Measurements from ENCODE around the gene KIF6. TPM values are rescaled to one million over a fixed set of nuclear protein-coding genes. Genes with fewer than 3 reads are reported as not detected.

KIF6 gene
- total RNA-seq, 4 donors from 2014 or later = not detected

DNA sequence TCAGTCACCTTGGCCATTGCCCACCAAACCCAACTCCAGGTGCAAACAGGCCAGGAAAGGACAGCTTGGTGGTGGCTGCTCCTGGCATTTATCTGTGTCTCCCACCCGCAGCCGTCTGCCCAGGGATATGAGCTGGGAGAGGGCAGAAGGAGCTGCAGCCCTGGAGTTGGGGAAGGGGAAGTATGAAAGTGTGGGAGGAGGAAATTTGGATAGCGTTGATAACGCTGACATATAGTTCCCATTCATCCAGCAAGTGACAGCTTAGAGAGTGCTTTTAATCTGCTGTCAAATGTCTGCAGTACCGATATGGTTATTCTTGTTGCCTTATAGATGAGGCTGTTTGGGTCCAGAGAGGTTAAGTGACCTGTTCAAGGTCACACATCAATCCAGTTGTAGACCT lies 403.4 kb downstream of the KIF6 start:
- DNase-seq (no peak), ATAC-seq (no peak)
- intact Hi-C loops (cut with DNase I; ENCODE audit: low total_unique reads) (no loop called here), in situ Hi-C loops (cut with MboI; ENCODE audit: low sequenced_read_pairs in 4 of 4) (loop anchor here in 2 of 4 donors (25.0 kb wide), 2 partner anchors 334 to 459 kb away; no protein-coding TSS in a partner anchor)
- no peak overlapping the region for H3K4me3 ChIP-seq
- TF ChIP-seq, protein P1, sequence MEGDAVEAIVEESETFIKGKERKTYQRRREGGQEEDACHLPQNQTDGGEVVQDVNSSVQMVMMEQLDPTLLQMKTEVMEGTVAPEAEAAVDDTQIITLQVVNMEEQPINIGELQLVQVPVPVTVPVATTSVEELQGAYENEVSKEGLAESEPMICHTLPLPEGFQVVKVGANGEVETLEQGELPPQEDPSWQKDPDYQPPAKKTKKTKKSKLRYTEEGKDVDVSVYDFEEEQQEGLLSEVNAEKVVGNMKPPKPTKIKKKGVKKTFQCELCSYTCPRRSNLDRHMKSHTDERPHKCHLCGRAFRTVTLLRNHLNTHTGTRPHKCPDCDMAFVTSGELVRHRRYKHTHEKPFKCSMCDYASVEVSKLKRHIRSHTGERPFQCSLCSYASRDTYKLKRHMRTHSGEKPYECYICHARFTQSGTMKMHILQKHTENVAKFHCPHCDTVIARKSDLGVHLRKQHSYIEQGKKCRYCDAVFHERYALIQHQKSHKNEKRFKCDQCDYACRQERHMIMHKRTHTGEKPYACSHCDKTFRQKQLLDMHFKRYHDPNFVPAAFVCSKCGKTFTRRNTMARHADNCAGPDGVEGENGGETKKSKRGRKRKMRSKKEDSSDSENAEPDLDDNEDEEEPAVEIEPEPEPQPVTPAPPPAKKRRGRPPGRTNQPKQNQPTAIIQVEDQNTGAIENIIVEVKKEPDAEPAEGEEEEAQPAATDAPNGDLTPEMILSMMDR (IDR thresholded peaks at IDR 0.05 in 4 of 5, conservative IDR thresholded peaks at IDR 0.05 in 1 of 5) = no peak
- H3K9me3 ChIP-seq = no peaks in the 10 kb centered on the region
- H3K27me3 ChIP-seq = no peaks in the 10 kb centered on the region
- no peaks in the 10 kb centered on the region for H3K36me3 ChIP-seq
- no peak overlapping the region for H3K27ac ChIP-seq
- H3K4me1 ChIP-seq = no peaks in the 10 kb centered on the region

DNA sequence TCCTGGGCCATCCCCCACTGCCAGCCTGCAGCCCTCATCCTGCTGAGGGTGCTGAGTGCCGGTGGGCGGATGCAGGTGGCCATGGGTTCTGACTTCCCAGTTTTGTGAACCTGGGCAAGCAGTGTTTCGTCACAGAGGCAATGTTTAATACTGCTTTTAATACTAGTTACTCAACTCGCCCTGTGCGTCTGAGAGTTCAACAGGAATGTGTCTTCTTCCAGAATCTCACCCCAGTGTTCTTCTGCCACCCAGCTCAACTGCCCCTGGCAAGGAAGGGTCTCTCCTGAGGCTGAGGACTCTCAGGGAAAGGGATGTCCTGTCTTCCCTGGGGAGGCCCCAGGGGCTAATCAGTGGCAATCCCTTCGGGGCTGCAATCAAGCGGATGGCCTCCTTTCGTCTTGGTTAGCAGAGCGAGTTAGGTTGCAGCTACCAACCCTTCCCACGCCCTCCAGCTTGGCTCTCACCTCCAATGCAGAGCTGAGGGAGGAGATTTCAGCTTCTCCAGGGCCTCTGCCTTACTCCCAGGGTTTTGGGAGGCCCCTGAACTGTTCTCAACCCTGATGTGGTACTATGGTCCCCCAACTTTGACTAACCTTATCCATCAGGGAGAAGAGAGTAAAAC lies 404.7 kb downstream of the KIF6 start:
- H3K9me3 ChIP-seq = no peaks in the 10 kb centered on the region
- DNase-seq (no peak), ATAC-seq (no peak)
- no peaks in the 10 kb centered on the region for H3K4me1 ChIP-seq
- no peak overlapping the region for H3K27ac ChIP-seq
- in situ Hi-C loops (cut with MboI; ENCODE audit: low sequenced_read_pairs in 4 of 4) (loop anchor here in 2 of 4 donors (25.0 kb wide), 2 partner anchors 333 to 458 kb away; no protein-coding TSS in a partner anchor), intact Hi-C loops (cut with DNase I; ENCODE audit: low total_unique reads) (no loop called here)
- TF ChIP-seq, protein P1 (IDR thresholded peaks at IDR 0.05 in 4 of 5, conservative IDR thresholded peaks at IDR 0.05 in 1 of 5) = no peak
- TF ChIP-seq POLR2A (IDR thresholded peaks at IDR 0.05) = no peak
- H3K4me3 ChIP-seq = no peak overlapping the region
- H3K36me3 ChIP-seq = no peaks in the 10 kb centered on the region
- H3K27me3 ChIP-seq = no peaks in the 10 kb centered on the region

DNA sequence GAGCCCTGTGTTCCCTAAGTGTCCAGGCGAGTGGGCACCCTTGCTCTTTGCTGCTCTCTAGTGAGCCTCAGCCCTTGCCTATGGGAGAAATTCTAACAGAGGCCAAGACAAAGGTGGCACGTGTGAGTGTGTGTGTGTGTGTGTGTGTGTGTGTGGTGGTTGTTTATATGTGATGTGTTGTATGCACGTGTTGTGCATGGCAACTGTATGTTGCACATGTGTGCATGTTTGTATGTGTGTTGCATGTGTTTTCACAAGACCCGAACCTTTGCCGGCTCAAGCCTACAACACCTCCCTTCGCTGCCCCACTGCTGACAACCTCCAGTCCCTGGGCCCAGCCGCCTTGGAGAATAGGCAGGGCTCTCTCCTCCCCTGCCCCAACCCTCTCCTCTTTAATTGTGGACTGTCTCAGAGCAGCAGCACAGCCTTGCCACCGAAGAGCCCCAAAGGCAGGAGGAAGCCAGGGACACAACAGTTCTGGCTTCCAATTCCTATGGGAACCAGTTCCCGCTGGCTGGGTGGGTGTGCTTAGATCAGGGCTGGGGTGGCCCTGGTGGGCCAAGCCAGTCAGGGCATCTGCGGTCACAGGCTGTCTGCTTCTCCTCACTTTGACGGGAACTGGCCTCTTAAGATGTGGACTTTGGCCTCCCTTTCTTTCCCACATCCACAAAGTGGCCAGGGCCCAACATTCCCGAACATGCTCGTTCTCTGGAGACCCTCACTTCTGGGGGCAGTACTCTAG lies 405.4 kb downstream of the KIF6 start:
- no peak overlapping the region for H3K27ac ChIP-seq
- intact Hi-C loops (cut with DNase I; ENCODE audit: low total_unique reads) = no loop called here
- no peak overlapping the region for H3K4me3 ChIP-seq
- peaks cover 0 to 2% (median 0%) of the 10 kb centered on the region in 3 donors for H3K27me3 ChIP-seq
- no peak for ATAC-seq
- H3K36me3 ChIP-seq = no peaks in the 10 kb centered on the region
- TF ChIP-seq POLR2A (IDR thresholded peaks at IDR 0.05) = no peak
- TF ChIP-seq, protein P1 (IDR thresholded peaks at IDR 0.05 in 4 of 5, conservative IDR thresholded peaks at IDR 0.05 in 1 of 5) = no peak
- no peaks in the 10 kb centered on the region for H3K9me3 ChIP-seq
- no peaks in the 10 kb centered on the region for H3K4me1 ChIP-seq
- in situ Hi-C loops (cut with MboI; ENCODE audit: low sequenced_read_pairs in 4 of 4) = loop anchor here in 2 of 4 donors (25.0 kb wide), 2 partner anchors 332 to 457 kb away; no protein-coding TSS in a partner anchor
- DNase-seq = no peak

DNA sequence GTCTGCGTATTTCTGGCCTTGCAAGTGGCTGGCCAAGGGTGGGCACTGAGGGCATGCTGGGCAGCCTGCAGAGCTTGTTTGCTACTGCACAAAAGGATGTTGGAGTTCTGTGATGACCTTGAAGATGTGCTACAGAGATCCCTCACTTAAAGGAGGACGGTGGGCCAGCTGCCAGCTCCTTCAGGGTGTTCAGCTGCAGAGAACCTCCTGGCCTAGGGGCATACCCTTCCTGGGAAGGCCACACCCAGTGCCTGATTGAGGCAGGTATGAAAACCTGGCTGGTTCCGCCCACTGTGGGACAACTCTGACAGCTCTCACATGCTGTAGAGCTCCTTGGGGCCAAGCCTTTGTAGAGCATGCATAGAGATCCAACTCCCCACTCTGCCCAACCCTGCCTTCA lies 408.0 kb downstream of the KIF6 start:
- H3K27me3 ChIP-seq = peaks cover 3 to 21% (median 13%) of the 10 kb centered on the region in 3 donors
- intact Hi-C loops (cut with DNase I; ENCODE audit: low total_unique reads) (no loop called here), in situ Hi-C loops (cut with MboI; ENCODE audit: low sequenced_read_pairs in 4 of 4) (loop anchor here in 2 of 4 donors (25.0 kb wide), 2 partner anchors 330 to 455 kb away; no protein-coding TSS in a partner anchor)
- no peaks in the 10 kb centered on the region for H3K36me3 ChIP-seq
- ATAC-seq (no peak), DNase-seq (no peak)
- no peaks in the 10 kb centered on the region for H3K9me3 ChIP-seq
- H3K4me1 ChIP-seq = peaks cover 0 to 10% of the 10 kb centered on the region in 2 donors
- no peak overlapping the region for H3K27ac ChIP-seq
- no peak overlapping the region for H3K4me3 ChIP-seq
- TF ChIP-seq POLR2A (IDR thresholded peaks at IDR 0.05) = no peak
- TF ChIP-seq, protein P1 (IDR thresholded peaks at IDR 0.05 in 4 of 5, conservative IDR thresholded peaks at IDR 0.05 in 1 of 5) = no peak

All from gastrocnemius medialis (tissue), 4 donors.